Stimulated activated CD8-positive, alpha-beta memory T cell treated with anti-CD3 and anti-CD28 coated beads, Interleukin-4, amount 100 ng/mL, for 4 hours (primary cell): Measurements from ENCODE around the gene AFF3.

ENCODE experiments used
- DNase-seq, 2 donors: peaks; one replicate each; pipeline ENCODE4 v3.0.0-alpha.2; 2020; ENCODE audit warnings: low read depth in 2 of 2, low spot score in 1 of 2

AFF3 gene

DNA sequence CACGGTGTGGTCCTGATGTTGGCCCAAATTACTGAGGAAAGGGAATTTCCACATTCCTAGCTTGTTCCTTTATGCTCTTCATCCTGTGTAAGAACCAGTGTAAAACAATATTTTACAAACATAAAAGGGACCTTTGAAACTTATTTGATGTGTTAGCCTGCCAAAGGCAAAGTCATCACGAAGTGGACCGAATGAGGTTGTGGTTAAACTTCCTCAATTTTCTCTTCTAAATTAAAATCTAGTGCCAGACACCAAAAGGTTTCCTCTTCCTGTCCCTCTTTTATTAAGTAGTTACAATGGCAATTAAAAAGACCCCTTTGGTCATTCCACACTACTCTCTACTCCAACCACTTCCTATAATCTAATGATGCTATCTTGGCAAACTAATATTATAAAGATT is 279.8 kb downstream of the AFF3 start:
- DNase-seq = no peak

GRCh38 chr2:99861376-99861760 is 281.0 kb downstream of the AFF3 start:
- DNase-seq = no peak

DNA sequence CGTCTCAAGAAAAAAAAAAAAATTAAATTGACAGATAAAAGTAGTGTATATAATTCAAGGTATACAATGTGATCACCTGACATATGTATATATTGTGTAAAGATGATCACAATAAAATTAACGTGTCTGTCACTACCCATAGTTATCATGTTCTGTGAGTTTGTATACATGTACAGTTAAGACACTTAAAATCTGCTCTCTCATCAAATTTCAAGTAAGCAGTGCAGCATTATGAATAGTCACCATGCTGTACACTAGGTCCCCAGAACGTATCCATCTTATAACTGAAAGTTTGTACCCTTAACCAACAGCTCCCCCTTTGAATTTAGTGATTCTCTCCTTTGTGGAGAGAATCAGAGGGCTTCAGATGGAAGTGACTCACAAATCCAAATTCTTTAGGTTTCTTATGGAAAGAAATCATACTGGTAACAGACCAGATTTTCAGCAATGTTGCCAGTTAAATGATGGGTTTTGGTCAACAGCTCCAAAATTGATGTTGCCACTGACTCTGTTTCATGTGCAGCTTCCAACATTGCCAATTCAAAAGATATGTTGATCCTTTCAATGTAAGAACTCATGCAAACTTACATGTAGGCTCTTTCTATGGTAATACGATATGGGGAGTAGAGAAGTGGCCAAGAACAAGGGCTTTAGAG is 281.5 kb downstream of the AFF3 start:
- DNase-seq = no peak

- no peak for DNase-seq
Measured at GRCh38 chr2:99858951-99859596, 283.3 kb downstream of the AFF3 start.

DNA sequence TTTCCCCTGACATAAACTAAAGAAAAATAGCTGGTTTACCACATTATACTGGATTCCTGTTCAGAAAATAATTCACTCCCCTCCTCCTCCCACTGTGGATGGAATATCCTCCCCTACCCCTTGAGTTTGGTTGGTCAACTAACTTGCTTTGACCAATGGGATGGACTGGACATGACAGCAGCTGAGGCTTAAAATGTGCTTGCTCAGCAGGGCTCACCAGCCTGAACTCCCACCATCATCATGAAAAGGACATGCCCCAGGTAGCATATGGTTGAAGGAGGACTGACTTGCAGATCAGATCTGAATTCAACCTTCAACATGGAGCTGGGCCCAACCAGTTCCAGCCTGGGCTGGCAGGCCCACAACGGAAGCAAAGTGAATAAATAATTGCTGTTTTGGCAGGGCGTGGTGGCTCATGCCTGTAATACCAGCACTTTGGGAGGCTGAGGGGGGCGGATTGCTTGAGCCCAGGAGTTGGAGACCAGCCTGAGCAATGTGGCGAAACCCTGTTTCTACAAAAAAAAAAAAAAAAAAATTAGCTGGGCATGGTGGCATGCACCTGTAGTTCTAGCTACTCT is 284.4 kb downstream of the AFF3 start:
- no peak for DNase-seq

DNA sequence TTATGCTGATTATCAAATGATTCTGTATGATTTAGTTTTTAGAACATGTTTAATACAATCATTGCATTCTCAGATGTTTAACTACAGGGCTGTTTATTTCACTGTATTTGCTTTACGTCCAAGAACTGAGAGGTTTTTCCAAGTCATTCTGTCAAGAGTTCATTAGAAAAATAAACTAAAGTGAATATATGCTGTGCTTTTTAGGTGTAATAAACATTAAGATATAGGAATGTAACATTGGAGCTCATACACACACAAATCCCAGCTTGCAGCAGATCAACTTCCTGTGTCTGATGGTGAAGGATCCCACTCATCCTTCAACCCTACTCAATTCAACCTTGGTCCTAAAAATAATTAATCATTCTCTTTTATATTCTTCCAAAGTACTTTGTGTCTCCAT is 285.0 kb downstream of the AFF3 start:
- DNase-seq = no peak

GRCh38 chr2:99856119-99856518 is 286.3 kb downstream of the AFF3 start:
- no peak for DNase-seq

DNA sequence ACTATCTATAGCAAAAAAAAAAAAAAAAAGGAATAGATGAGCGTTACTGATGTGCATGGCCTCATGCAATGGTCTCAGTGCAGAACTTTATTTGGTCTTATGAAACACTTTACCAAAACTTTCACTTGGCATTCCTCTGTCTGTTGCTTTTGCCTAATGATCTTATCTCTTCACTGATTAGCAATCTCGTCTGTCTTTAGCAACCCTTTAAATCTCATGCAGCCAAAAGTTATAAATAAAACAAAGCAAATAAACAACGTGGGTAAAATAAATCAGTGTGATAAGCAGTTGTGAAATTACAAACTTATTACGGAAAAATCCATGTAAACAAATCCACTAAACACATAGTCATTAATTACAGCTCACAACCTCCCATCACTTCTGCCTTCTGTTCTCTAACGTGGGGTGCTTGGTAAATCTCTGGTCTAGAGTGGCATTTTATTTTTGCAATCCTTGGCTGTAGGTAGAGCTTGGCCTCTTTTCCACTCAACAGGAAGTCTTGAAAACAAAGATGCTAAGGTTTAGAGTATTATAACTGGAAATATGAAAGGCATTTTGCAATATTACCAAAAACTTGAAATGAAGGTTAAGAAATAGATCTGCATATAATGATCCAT is 288.0 kb downstream of the AFF3 start:
- DNase-seq = no peak

DNA sequence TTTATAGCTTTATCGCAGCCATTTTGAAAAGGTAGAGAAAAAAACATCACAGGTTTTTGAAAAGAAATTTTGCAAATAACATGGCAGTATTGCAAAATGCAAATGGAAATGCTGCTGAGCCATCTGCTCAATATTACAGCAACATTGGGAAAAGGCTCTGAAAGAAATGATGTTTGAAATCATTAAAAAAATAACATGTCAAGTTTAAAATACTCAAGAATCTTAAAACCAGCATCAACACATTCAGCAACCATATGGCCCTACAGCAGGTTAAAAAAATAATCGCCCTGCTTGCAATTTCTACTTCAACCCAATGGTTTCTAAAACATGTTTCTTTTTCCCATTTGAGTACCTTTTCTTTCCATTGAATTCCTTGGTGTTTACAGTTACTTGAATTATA is 289.4 kb downstream of the AFF3 start:
- DNase-seq = no peak

DNA sequence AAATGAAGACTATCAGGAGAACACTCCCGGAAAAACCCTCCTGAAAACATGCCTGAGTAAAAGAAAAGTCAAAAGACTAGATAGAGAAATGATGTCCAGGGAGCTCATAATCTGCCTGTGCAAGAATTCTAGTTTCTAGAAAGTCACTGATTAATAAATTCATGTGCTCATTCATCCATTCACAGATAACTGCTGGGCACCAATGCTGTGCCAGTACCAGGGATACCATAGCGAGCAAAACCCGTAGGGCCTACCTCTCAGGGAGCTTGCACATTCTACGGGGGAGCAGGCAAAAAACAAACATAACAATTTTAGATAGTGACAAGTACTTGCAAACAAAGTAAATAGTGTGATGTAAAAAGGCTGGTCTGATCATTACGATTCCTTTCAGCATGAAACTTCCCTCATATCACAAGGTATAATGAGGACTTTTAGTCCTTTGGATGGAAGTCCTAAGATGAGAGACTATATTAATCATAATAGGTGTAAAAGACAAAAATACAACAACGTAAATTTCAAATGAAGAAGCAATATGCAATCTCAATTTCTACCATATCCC is 289.9 kb downstream of the AFF3 start:
- DNase-seq = no peak

GRCh38 chr2:99851811-99852210 is 290.6 kb downstream of the AFF3 start:
- no peak for DNase-seq

GRCh38 chr2:99851089-99851488 is 291.3 kb downstream of the AFF3 start:
- DNase-seq = no peak

- no peak for DNase-seq
Measured at GRCh38 chr2:99850084-99850710, 292.2 kb downstream of the AFF3 start.

DNA sequence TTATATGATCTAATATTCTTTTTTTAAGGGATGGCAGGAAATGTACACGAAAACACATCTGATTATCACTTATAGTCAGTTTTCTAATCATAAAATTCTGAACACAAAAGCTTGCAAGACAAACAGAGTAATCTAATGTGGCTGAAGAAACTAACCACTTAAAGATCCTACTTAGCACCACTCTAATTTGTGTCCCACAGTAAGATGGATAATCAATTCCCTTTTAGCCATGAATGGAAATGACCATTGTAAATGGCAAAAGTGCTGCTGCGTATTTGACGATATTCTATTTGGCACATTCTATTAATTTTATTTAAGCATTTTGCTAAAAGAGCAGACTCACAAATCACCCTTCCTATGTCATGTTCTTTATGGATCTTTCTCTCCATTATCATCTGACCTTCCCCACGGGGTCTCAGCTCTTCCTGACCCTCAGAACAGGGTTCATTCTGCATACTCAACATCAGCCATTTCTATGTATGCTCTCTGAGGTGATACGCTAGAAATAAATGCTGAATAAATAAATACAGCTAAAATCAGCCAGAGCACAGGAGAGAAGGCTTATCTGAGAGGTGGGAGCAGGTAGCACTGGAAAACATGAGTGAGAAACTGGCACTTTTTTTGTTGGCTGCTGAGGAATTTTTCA is 295.8 kb downstream of the AFF3 start:
- DNase-seq = no peak

GRCh38 chr2:99845296-99845695 is 297.1 kb downstream of the AFF3 start:
- no peak for DNase-seq

DNA sequence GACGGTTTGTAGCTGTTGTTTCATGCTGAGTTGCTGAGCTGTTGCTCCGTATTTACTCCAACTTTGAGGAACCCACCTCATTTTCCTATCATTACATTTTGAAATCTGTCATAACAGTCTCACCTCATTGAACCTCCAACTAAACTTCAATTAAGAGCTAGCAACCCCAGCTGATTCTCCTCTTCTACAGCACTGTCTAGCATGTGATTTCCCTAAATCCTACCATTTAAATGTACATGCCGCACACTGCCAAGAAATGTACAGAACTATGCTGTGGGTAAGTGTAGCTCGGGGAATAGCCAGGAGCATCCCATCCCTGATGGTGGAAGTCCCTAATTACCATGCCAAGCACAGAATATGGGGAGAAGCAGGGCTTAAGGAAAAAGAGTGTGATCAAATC is 299.9 kb downstream of the AFF3 start:
- no peak for DNase-seq

GRCh38 chr2:99841749-99842148 is 300.6 kb downstream of the AFF3 start:
- DNase-seq = no peak

DNA sequence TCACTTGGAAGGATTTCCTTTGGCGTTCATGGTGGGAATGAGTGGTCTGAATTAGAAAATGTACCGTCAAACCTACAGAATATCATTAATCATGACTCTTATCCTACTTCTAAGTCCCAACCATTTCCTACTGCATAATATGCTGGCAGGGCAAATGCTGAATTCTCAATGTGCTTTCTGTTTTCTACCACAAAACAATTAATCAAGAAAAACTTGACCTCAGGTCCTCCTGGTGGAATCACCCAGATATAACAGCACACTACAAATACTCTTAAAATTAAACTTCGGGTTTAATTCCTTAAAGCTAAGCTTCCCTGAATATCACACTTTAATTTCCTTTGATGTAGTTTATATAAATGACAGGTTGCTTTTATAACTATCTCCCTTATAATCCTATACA is 301.6 kb downstream of the AFF3 start:
- DNase-seq = no peak

- no peak for DNase-seq
Measured at GRCh38 chr2:99836690-99837605, 305.4 kb downstream of the AFF3 start.

GRCh38 chr2:99834426-99834825 is 308.0 kb downstream of the AFF3 start:
- no peak for DNase-seq
